LNCAP (cell line): ENCODE measurements around the gene NBL1.

Source experiments
- TF ChIP-seq, protein P1 (sequence below): fragments of 450-650 bp; IDR thresholded peaks from 2 replicates; pipeline ENCODE4 v1.5.1; 2017; ENCODE audit warnings: mild to moderate bottlenecking

NBL1 gene

DNA sequence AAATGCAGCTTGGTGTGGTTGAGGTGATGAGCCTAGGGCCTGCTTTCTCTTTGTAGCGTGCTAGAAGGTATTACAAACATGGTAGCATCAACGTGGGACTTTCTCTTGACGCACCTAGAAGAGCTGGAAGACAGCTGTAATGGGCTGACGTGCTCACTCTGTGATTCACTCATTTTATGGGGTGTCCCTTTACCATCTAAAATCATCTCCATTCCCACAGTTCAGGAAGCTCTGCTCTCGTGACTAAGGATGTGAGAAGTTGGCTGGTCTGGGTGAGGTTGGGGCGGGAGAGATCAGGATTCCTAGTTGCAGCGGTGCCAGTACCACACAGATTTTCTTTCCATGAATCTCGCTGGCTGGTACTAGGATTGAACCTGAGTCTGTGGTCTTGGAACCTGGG lies 24.8 kb downstream of the NBL1 start:
- TF ChIP-seq, protein P1, sequence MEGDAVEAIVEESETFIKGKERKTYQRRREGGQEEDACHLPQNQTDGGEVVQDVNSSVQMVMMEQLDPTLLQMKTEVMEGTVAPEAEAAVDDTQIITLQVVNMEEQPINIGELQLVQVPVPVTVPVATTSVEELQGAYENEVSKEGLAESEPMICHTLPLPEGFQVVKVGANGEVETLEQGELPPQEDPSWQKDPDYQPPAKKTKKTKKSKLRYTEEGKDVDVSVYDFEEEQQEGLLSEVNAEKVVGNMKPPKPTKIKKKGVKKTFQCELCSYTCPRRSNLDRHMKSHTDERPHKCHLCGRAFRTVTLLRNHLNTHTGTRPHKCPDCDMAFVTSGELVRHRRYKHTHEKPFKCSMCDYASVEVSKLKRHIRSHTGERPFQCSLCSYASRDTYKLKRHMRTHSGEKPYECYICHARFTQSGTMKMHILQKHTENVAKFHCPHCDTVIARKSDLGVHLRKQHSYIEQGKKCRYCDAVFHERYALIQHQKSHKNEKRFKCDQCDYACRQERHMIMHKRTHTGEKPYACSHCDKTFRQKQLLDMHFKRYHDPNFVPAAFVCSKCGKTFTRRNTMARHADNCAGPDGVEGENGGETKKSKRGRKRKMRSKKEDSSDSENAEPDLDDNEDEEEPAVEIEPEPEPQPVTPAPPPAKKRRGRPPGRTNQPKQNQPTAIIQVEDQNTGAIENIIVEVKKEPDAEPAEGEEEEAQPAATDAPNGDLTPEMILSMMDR = no peak

- TF ChIP-seq, protein P1 = no peak
These were observed 26.7 kb downstream of the NBL1 start for GRCh38 chr1:19670787-19671186.

DNA sequence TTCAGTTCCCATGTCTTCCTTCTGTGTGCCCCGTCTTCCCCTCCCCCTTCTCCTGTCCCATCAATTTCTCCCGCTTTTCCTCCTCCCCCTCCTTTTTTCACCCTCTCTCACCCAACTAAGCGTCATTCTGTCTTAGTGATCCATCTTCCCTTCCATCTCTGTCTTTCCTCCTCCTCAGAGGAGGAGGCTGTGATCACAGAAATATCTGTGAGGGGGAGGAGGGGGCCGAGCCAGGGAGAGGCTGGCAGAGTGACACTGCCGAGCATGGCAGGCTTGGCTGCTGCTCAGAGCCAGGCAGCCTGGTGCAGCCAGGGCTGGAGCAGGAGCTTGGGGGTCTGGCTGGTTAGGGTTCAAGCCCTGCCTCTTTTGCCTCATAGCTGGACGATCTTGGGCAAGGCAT lies 28.1 kb downstream of the NBL1 start:
- TF ChIP-seq, protein P1 = no peak

GRCh38 chr1:19675797-19676196 lies 31.7 kb downstream of the NBL1 start:
- TF ChIP-seq, protein P1 = no peak

DNA sequence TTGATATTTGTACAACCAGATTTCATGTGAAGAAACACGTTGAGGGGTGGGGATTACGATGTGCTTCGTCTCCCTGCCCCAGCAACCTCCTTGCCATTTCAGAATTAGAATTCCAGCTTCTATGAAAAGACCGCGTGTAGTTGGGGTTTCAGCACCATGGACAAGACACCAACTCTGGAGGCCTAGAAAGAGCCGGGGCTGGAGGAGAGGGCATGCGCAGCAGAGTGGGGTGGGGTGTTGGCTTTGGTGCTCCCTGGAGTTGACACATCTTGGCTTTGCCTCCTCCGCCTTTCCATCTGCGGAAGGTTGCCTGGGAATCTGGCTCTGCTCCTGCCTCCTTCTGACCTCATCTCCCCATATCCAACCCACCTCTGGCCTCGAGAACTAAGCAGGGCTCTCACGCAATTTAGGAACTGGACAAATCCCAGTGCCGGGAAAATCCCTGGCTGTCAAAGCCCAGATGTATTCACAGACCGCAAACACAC lies 32.4 kb downstream of the NBL1 start:
- TF ChIP-seq, protein P1 = no peak

DNA sequence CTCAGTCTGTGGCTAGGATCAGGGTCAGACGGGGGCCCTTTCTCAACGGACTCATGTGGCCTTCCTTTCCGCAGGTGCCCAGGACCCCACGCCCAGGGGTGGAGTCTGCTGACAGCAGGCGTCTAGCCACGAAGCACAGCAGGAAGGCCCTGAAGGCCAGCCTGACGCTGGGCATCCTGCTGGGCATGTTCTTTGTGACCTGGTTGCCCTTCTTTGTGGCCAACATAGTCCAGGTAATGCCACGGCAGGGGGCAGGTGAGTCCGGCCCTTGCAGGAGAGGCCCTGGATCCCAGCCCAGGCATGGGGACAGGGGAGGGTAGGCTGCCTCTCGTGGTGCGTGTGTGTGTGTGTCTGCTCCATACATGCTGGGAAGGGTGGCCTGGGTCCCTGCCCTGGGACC lies 34.4 kb downstream of the NBL1 start:
- TF ChIP-seq, protein P1 = no peak

GRCh38 chr1:19678931-19679453 lies 34.9 kb downstream of the NBL1 start:
- TF ChIP-seq, protein P1 = no peak

DNA sequence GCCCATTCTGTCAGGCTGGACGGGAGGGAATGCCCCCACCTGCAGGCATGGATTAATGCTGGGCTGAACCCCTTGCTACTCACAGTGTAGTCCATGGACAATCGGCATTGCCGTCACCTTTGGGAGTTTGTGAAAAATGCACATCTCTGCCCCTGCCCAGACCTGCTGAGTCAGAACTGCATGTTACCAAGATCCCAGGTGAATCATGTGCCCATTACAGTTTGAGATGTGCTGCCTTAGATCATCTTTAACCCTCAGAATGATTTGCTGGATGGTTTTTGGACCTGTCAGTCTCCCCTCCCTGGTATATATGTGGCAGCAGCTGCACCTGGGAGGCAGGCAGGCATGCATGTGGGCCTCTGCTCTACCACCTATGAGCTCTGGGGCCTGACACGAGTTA lies 35.6 kb downstream of the NBL1 start:
- TF ChIP-seq, protein P1 = no peak
